ENCODE measurements around the gene BCAP29.

BCAP29 gene

GRCh38 chr7:107641676-107642075 lies 61.6 kb downstream of the BCAP29 start:
- TF ChIP-seq CTCF (conservative IDR thresholded peaks at IDR 0.05; ENCODE audit: low read length), result no peak
- no peak for DNase-seq (ENCODE audit: low read depth)
- no peak overlapping the region for H3K4me3 ChIP-seq (ENCODE audit: low read length)

- DNase-seq (ENCODE audit: low read depth), result no peak
- no peak overlapping the region for H3K4me3 ChIP-seq (ENCODE audit: low read length)
- no peak for TF ChIP-seq CTCF (conservative IDR thresholded peaks at IDR 0.05; ENCODE audit: low read length)
Observed at GRCh38 chr7:107642501-107642900, 62.5 kb downstream of the BCAP29 start.

GRCh38 chr7:107643407-107643806 lies 63.4 kb downstream of the BCAP29 start:
- peak; percentile 55 for DNase-seq (ENCODE audit: low read depth)
- peak; percentile 41 for TF ChIP-seq CTCF (conservative IDR thresholded peaks at IDR 0.05; ENCODE audit: low read length)
- H3K4me3 ChIP-seq (ENCODE audit: low read length), result no peak overlapping the region

- TF ChIP-seq CTCF (conservative IDR thresholded peaks at IDR 0.05; ENCODE audit: low read length), result no peak
- no peak for DNase-seq (ENCODE audit: low read depth)
- H3K4me3 ChIP-seq (ENCODE audit: low read length), result no peak overlapping the region; the same call in 1 of the 2 replicates
Observed at GRCh38 chr7:107643938-107644308, 63.9 kb downstream of the BCAP29 start.

GRCh38 chr7:107644309-107644974 lies 64.4 kb downstream of the BCAP29 start:
- DNase-seq (ENCODE audit: low read depth), result peak; percentile 56
- H3K4me3 ChIP-seq (ENCODE audit: low read length), result no peak overlapping the region; the same call in 1 of the 2 replicates
- no peak for TF ChIP-seq CTCF (conservative IDR thresholded peaks at IDR 0.05; ENCODE audit: low read length)

- no peak for TF ChIP-seq CTCF (conservative IDR thresholded peaks at IDR 0.05; ENCODE audit: low read length)
- no peak overlapping the region for H3K4me3 ChIP-seq (ENCODE audit: low read length)
- DNase-seq (ENCODE audit: low read depth), result no peak
Observed at GRCh38 chr7:107652642-107653041, 72.6 kb downstream of the BCAP29 start.

GRCh38 chr7:107658467-107658866 lies 78.4 kb downstream of the BCAP29 start:
- peak; percentile 54 for DNase-seq (ENCODE audit: low read depth)
- no peak for TF ChIP-seq CTCF (conservative IDR thresholded peaks at IDR 0.05; ENCODE audit: low read length)
- no peak overlapping the region for H3K4me3 ChIP-seq (ENCODE audit: low read length)

Measured in AG10803 (cell line).